Measurements from ENCODE around the gene FHL1. TPM values are rescaled to one million over a fixed set of nuclear protein-coding genes. Genes with fewer than 3 reads are reported as not detected.
A peak's percentile ranks its signal among the peaks of the same experiment; 100 is the strongest.

Gene FHL1
- polyA plus RNA-seq, 3 donors: 0.75 to 4.0 (median 0.98) TPM

GRCh38 chrX:136126872-136127406 lies 20.4 kb upstream of the FHL1 start:
- Histone ChIP-seq H3K79me2 (ENCODE audit: insufficient read depth, low read length) (no peaks in the 10 kb centered on the region), H3K36me3 (replicated peaks in 1 of 2; ENCODE audit: control insufficient read depth in 1 of 2, insufficient read depth in 2 of 2, low read length in 2 of 2) (no peaks in the 10 kb centered on the region), H2AFZ (ENCODE audit: insufficient read depth, low read depth, low read length, poor library complexity, severe bottlenecking) (no peak overlapping the region), H3K4me1 (ENCODE audit: control insufficient read depth in 1 of 2, insufficient read depth in 2 of 2, low read length in 2 of 2) (no peaks in the 10 kb centered on the region), H3K27ac (ENCODE audit: low read depth in 1 of 2, low read length in 2 of 2) (no peak overlapping the region), H4K20me1 (ENCODE audit: insufficient read depth, low read length) (no peaks in the 10 kb centered on the region), H3K27me3 (ENCODE audit: control insufficient read depth in 2 of 2, insufficient read depth in 2 of 2, low read length in 2 of 2) (no peaks in the 10 kb centered on the region), H3K9ac (ENCODE audit: insufficient read depth, low read length, poor library complexity, severe bottlenecking) (no peak overlapping the region), H3K9me3 (replicated peaks in 1 of 2; ENCODE audit: control insufficient read depth in 1 of 2, insufficient read depth in 1 of 2, low read length in 2 of 2) (no peaks in the 10 kb centered on the region), H3K4me2 (replicated peaks; ENCODE audit: extremely low read depth, low read length, poor library complexity, severe bottlenecking) (no peak overlapping the region), H3K4me3 (replicated peaks in 1 of 3; ENCODE audit: low read depth in 2 of 3, low read length in 3 of 3) (no peak overlapping the region)
- intact Hi-C loops (cut with micrococcal nuclease): no loop called here
- no peak overlapping the region for H3K4me3 Mint-ChIP-seq
- H3K27ac Mint-ChIP-seq: peak overlapping the region in 1 of 7 donors; percentile 20
- TF ChIP-seq CTCF (IDR thresholded peaks at IDR 0.05): no peak
- H3K4me1 Mint-ChIP-seq: peaks cover 3% of the 10 kb centered on the region
- no peak for DNase-seq
- H3K27me3 Mint-ChIP-seq (ENCODE audit: low read depth in 3 of 3): no peaks in the 10 kb centered on the region
- peaks cover 0 to 6% (median 2%) of the 10 kb centered on the region in 7 donors for H3K9me3 Mint-ChIP-seq
- no CpG with 5 or more reads among the region's 3 CpGs for WGBS (ENCODE audit: insufficient coverage)
- no peaks in the 10 kb centered on the region for H3K36me3 Mint-ChIP-seq

- Histone ChIP-seq H3K4me1 (ENCODE audit: control insufficient read depth in 1 of 2, insufficient read depth in 2 of 2, low read length in 2 of 2) (no peaks in the 10 kb centered on the region), H3K79me2 (ENCODE audit: insufficient read depth, low read length) (no peaks in the 10 kb centered on the region), H3K36me3 (replicated peaks in 1 of 2; ENCODE audit: control insufficient read depth in 1 of 2, insufficient read depth in 2 of 2, low read length in 2 of 2) (no peaks in the 10 kb centered on the region), H3K9me3 (replicated peaks in 1 of 2; ENCODE audit: control insufficient read depth in 1 of 2, insufficient read depth in 1 of 2, low read length in 2 of 2) (no peaks in the 10 kb centered on the region), H3K4me2 (replicated peaks; ENCODE audit: extremely low read depth, low read length, poor library complexity, severe bottlenecking) (no peak overlapping the region), H4K20me1 (ENCODE audit: insufficient read depth, low read length) (no peaks in the 10 kb centered on the region), H3K4me3 (replicated peaks in 1 of 3; ENCODE audit: low read depth in 2 of 3, low read length in 3 of 3) (no peak overlapping the region), H3K27me3 (ENCODE audit: control insufficient read depth in 2 of 2, insufficient read depth in 2 of 2, low read length in 2 of 2) (no peaks in the 10 kb centered on the region), H3K27ac (ENCODE audit: low read depth in 1 of 2, low read length in 2 of 2) (no peak overlapping the region), H2AFZ (ENCODE audit: insufficient read depth, low read depth, low read length, poor library complexity, severe bottlenecking) (no peak overlapping the region), H3K9ac (ENCODE audit: insufficient read depth, low read length, poor library complexity, severe bottlenecking) (no peak overlapping the region)
- 100% methylated on average over 1 of the region's 2 CpGs for WGBS (ENCODE audit: insufficient coverage)
- Mint-ChIP-seq H3K4me3 (no peak overlapping the region), H3K27me3 (ENCODE audit: low read depth in 3 of 3) (no peaks in the 10 kb centered on the region), H3K27ac (no peak overlapping the region), H3K36me3 (no peaks in the 10 kb centered on the region), H3K9me3 (peaks cover 0 to 6% (median 2%) of the 10 kb centered on the region in 7 donors), H3K4me1 (peaks cover 3% of the 10 kb centered on the region)
- intact Hi-C loops (cut with micrococcal nuclease): no loop called here
- no peak for DNase-seq
- TF ChIP-seq CTCF (IDR thresholded peaks at IDR 0.05): no peak
Measured at GRCh38 chrX:136128743-136129142, 18.6 kb upstream of the FHL1 start.

All from CD14-positive monocyte (primary cell).